GM19395 (cell line): ENCODE measurements around the gene EDDM13.
"Not testable (repeated sequence)": the region's sequence is repeated elsewhere in the genome, so short reads cannot be mapped to it uniquely, and the experiment has no call there.

ENCODE experiments used
- ATAC-seq: cut with Tn5 transposase; IDR thresholded peaks from one replicate; pipeline ENCODE4 v1.9.1; 2021; ENCODE audit warnings: mild to moderate bottlenecking, moderate library complexity; ENCODE audit not compliant: unreplicated experiment

The EDDM13 gene, protein sequence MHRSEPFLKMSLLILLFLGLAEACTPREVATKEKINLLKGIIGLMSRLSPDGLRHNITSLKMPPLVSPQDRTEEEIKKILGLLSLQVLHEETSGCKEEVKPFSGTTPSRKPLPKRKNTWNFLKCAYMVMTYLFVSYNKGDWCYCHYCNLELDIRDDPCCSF

DNA sequence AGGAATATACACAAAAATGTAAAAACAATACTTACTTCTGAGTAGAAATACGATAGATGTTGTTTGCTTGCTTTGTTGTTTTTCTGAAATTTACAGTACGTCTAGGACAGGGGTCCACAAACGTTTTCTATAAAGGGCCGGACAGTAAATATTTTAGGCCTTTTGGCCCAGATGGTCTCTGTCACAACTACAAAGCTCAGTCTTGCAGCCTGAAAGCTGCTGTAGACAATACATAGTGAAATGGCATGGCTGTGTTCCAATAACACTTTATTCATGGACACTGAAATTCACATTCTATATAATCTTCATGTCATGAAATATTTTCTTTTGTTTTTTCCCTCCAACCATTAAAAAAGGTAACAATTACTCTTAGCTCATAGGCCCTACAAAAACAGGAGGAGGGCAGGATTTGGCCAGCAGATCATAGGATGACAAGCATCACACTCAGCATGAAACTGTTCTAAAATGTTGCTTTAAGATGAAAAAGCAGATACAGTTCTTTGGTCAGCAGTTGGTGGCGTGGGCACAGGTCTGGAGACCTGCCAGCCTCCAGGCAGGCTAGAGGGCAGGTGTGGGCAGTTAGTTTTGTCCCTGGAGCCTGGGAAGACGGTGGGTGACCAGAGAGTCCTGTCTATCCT, at the start of gene EDDM13:
EDDM13 (plus strand) TSS at position 588 of the 638 bp plus-strand sequence. CDS start 87 bp downstream, outside the sequence.
- no peak for ATAC-seq

DNA sequence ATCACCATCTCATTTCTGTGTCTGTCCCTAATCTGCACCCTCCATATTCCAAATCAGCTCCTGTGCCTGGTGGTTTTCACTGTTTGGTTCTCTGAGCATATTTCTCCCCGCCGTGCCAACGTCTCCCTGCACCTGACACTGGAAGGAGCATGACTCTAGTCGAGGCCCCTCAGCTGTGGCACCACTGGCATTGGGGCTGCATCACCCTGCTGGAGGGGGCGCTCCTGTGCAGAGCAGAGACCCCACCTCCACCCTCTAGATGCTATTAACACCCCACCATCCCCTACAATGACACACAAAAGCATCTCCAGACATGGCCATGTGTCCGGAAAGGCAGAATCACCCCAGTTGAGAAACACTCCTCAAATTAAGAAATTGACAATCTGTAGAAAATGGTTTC, 49.6 kb upstream of the EDDM13 start:
- no peak for ATAC-seq

DNA sequence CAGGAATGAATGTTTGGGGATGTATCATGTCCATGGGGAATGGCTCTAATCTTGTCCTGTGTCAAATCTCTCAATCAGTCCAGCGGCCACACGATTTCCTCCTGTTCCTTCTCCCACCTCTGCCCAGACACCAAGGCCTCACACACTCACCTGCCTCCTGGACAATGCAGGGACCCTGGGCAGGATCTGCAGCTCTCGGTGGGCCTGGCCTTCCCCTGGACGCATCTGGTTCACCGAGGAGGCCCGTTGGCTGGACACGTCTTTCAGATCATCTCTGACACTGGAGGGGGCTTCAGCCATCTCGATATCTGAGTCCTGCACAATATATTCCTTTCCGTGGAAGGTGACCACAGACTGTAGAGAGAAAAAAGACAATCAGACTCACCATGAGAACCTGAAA, 49.1 kb upstream of the EDDM13 start:
- no peak for ATAC-seq

DNA sequence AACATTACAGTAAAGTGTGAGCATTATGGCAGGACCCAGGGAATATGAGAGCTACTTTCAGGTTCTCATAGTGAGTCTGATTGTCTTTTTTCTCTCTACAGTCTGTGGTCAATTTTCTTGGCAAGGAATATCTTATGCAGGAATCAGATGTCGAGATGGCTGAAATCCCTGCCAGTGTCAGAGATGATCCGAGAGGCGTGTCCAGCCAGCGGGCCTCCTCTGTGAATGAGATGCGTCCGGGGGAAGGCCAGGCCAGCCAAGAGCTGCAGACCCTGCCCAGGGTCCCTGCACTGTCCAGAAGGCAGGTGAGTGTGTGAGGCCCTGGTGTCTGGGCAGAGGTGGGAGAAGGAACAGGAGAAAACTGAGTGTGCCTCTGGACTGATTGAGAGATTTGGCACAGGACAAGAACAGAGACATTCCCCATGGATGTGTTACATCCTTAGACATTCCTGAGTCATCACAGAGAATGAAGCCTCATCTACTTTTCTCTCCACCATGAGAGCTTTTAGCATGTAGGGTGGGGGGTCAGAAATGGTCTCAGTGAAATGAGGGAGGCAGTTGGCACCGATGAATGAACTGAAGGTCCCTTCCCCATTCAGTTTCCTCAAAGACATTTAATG, 27.3 kb upstream of the EDDM13 start:
- no peak for ATAC-seq

DNA sequence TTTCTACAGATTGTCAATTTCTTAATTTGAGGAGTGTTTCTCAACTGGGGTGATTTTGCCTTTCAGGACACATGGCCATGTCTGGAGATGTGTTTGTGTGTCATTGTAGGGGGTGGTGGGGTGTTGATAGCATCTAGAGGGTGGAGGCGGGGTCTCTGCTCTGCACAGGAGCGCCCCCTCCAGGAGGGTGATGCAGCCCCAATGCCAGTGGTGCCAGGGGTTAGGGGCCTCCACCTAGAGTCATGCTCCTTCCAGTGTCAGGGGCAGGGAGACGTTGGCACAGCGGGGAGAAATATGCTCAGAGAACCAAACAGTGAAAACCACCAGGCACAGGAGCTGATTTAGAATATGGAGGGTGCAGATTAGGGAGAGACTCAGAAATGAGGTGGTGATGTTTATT, 26.8 kb upstream of the EDDM13 start:
- ATAC-seq: not testable (repeated sequence)

DNA sequence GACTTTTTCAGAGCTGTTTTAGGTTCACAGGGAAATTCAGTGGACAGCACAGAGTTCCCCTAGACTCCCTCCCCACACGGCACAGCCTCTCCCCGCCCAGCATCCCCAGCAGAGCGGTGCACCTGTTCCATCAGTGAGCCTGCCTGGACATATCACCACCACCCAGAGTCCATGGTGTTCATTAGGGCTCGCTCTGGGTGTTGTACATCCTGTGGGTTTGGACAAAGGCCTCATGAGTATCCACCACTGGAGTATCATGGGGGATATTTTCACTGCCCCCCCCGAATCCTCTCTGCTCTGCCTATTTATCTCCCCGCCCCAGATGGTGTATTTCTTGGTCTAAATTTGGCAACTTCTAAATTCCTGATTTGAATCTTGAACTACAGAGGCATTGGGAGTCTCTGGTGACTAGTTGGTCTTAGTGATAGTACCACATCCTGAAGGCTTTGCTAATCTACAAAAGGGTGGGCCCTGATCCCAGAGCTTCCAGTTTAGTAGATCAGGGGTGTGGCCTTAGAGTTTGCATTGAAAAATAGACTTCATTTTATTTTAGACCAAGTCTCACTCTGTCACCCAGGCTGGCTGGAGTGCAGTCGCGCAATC, 23.7 kb upstream of the EDDM13 start:
- not testable (repeated sequence) for ATAC-seq

DNA sequence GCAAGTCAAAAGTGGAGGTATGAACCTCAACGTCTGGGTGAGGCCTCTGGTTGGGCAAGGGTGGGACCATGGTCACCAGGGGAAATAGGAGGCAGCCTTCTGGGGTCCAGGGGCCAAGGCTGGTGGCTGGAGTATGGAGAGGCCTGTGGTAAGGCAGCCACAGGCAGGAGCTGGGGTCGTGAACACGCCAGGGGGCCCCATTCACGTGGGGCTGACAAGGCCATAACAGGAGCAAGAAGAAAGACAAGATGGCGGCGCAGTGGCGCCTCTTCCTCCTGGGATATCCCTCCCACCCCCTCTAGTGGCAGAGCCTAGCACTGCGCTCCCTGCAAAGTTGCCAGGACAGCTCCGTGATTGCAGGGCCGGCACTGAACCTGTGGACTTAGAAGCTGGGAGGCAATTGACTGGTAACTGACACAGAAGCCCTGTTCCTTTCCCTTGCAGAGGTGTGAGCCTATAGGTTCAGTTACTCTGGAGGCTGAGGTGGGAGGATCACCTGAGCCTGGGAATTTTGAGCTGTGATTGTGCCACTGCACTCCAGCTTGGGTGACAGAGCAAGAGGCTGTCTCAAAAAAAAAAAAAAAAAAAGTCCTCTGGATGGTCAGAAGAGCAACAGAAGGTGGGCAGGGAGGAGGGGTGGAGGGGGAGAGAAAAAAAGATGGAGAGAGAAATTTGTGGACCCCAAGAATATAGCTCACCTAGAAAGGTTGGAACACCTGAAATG, 19.7 kb upstream of the EDDM13 start:
- ATAC-seq: no peak

DNA sequence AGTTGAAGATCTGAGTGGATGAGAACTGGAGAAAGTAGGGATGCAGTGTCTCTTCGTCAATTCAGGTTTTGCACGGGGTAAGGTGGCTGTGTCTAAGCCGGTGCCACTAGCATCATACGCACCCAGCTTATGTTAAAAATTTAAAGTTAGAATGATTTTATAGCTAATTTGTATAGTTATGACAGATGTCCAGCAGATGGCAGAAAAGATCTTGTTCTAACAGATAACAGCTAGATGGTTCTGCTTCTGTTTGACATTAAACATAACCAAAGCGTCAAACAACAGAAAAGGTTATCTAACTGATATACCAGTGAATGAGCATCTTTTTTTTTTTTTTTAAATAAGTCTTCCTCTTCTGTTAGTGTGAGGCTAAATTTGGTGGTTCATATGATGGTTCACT, 18.8 kb upstream of the EDDM13 start:
- no peak for ATAC-seq

DNA sequence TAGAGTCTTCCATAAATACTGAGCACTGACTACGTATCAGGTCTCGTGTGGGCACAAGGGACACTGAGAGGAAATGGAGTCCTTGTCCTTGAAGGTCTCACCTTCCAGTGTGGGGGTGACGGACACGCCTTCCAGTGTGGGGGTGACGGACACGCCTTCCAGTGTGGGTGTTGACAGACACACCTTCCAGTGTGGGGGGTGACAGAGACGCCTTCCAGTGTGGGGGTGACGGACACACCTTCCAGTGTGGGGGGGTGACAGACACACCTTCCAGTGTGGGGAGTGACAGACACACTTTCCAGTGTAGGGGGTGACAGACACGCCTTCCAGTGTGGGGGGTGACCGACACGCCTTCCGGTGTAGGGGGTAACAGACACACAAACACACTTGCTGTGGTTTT, 14.3 kb upstream of the EDDM13 start:
- no peak for ATAC-seq

DNA sequence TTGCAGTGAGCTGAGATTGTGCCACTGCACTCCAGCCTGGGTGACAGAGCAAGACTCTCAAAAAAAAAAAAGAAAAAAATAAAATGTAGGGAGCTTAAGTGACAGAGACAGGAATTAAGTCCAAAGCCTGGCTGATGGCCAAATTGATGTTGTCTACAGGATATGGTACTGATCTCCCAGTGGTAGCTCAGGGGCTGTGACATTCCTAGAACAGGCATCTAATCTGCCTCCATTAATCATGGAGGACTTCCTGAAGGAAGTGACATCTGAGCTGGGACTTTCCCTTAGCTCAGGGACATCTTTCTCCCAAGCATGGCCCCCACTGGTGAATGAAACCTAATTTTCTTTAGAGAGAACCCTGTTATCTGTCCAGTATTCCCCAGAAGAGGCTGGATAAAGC, 11.4 kb upstream of the EDDM13 start:
- no peak for ATAC-seq

DNA sequence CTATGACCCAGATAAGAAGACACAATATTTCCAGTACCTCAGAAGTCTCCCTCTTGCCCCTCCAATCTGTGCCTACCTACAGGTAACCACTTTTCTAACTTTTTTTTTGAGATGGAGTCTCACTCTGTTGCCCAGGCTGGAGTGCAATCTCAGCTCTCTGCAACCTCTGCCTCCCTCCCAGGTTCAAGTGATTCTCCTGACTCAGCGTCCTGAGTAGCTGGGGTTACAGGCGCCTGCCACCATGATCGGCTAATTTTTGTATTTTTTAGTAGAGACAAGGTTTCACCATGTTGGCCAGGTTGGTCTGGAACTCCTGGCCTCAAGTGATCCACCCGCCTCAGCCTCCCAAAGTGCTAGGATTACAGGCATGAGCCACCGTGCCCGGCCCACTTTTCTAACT, 10.6 kb upstream of the EDDM13 start:
- not testable (repeated sequence) for ATAC-seq

DNA sequence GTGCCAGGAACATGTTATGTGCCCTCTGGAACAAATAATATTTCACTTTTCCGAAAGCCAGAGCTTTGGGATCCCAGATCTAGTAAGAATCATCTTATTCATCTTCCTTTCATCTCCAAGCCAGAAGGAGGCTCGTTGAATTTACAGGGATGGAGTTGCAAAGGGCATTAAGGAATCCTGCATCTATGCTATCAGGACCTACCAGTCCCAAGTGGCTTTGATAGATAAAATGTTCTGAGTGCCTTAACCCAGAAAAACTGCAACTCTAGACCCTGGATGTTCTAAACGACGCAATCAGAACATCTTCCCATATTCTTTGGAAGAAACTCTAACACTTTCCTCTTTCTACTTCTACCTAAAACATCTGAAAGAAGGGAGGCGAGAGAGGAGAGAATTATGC, 9.2 kb upstream of the EDDM13 start:
- ATAC-seq: no peak

DNA sequence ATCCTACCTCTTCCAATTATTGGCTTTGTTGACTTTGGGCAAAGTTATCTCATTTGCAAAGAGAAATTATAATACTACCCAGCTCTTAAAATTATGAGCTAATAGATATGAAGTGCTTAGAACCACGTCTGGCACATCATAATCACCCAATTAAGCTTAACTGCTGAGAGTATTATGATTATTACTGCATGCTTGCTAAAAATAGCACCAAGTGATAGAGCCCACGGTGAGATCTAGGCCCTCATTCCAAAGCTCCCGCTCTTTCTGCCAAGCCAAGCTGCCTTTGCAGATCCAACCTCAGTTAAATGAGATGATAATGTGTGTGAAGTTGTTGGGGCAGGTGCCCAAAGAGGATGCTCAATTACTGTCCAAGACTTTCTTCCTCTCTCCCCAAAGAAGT, 6.5 kb upstream of the EDDM13 start:
- no peak for ATAC-seq

DNA sequence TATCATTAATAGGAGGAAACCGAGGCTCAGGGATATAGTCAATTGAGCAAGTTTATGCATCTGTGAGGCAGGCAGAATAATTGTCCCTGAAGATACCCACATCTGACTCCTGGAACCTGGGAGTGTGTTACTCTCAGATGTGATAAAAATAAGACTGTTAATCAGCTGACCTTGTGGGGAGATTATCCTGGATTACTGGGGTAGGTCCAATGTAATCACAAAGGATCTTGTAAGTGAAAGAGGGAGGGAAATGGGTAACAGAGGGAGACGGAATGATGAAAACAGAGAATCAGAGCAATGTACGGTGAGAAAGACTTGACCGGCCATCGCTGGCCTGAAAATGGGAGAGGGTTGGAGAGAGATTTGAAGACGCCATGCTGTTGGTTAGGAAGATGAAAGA, 3.2 kb upstream of the EDDM13 start:
- ATAC-seq: no peak

DNA sequence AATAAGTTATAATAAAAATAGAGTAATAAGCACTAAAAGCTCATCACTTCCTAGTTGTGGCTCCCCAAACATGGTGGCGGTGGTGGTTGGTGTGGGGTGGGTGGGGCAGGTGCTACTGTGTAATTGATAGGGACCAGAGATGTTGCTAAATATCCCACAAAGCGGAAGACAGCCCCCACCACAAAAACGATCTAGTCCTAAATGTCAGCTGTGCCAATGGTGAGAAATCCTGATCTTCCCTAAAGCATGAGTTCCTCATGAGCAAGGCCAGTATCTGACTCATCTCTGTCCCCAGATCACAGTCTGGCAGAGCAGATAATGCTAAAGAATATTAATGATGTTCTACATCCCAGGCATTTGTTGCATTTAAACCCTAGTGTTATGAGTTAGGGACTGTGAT, 1.9 kb upstream of the EDDM13 start:
- no peak for ATAC-seq

DNA sequence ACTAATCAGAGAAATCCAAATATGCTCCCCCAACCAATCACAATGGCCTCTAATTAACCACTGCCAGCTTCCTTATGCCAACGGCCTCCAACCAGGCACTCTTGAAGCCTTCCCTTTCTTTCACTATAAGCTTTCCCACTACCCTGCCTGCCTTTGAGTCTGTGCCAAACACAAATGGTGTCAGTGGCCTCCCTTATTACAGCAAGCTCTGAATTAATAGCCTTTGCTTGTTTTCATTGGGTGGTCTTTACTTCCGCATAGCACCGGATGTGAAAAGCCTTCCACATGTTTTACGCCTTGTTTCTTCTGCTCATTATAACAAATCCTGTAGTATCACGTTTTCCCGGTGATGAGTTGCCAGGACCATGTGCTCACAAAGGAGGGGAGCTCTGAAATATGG, 1.4 kb upstream of the EDDM13 start:
- no peak for ATAC-seq

DNA sequence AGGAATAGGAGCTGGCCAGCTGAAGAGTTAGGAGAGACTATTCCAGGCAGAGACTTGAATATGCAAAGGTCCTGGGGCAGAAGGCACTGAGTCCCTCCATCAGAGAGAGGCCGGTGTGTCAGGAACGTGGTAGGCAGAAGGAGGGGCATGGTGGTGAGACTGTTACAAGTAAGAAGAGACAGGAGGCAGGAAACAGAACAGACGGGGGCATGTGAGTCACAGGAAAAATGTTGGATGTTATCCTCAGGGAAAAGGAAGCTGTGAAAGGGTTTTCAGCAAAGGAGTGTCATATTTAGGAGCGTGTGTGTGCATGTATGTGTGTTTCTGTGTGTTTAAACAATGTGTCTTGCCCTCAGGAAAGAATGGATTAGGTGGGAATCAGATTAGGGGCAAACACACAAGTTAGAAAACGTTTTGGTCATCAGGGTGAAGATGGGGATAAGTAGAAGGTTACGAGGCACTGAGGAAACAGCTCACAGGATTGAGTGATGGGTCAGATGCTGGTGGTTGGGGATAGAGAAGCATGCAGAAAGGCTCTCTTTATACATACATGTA, 1.1 kb downstream of the EDDM13 start:
- ATAC-seq: no peak

DNA sequence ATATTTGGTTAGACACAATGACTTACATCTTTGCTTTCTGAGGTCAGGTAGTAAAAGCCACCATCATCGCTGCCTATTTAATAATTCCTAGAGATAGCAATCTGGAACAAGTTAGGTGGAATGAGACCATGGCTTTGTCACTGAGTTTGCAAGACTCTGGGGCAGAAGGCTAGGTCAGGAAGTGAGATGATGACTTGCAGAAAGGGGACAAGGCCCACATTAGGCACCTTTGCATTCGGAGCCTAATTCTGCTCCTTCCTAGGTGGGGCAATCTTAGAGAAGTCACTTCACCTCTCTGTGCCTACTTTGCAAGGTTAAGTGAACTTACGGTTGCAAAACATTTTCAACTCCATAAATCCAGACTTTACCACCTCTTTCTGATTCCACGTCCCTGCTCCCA, 10.3 kb downstream of the EDDM13 start:
- ATAC-seq: no peak

DNA sequence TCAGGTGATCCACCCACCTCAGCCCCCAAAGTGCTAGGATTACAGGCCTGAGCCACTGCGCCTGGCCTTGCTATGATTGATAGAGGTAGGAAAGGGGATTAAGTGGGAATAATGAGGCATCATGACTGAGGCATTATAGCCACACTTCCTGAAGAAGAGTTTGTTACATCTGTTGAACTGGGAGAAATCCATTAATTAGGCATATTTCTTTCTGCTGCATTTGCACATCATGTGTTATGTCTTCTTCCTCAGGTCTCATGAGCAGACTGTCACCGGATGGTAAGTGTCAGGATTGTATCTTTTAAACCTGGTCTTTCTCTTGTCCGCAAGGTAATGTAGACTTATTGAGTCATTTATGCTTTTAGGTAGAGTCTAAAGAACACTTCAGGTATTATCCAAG, 12.2 kb downstream of the EDDM13 start:
- ATAC-seq: no peak

DNA sequence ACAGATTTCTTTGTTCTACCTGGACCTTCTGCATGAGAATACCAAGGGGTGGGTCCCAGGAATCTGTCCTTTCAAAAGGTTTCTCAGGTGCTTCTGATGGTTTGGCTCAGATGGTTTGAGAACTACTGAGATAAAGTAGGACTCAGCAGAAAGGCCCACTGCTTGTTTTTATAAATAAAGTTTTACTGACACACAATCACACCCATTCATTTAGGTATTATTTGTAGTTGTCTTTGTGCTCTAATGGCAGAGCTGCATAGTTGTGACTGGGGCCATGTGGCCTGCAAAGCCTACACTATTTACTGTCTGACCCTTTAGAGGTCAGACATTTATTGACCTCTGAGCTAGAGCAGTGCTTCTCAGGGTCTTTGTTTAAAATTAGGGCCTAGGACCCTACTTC, 17.6 kb downstream of the EDDM13 start:
- ATAC-seq: no peak

DNA sequence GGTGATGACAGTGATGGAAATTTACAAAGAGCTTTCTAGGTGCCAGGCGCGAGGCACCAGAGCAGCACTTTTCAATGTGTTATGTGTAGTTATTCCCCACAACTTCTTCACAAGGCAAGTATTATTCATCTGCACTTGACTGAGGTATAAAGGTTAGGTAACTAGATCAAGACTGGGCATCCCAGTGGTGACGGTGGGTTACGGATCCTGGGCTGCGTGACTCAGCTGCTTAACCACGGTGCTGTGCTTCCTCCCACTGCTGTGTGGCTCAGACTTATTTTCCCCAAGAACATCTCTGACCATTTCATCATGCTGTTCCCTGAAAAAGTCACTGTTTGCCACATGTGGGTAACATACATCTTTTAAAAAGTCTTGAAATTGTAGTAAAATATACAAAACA, 19.3 kb downstream of the EDDM13 start:
- no peak for ATAC-seq
